ENCODE results near the gene KRT5. TPM values are rescaled to one million over a fixed set of nuclear protein-coding genes. Genes with fewer than 3 reads are reported as not detected.
"Not testable (repeated sequence)": the region's sequence is repeated elsewhere in the genome, so short reads cannot be mapped to it uniquely, and the experiment has no call there.

KRT5 gene
- total RNA-seq, 1 donor from 2014 or later: not detected

GRCh38 chr12:52488736-52489135 lies 31.5 kb downstream of the KRT5 start:
- TF ChIP-seq, protein P1, sequence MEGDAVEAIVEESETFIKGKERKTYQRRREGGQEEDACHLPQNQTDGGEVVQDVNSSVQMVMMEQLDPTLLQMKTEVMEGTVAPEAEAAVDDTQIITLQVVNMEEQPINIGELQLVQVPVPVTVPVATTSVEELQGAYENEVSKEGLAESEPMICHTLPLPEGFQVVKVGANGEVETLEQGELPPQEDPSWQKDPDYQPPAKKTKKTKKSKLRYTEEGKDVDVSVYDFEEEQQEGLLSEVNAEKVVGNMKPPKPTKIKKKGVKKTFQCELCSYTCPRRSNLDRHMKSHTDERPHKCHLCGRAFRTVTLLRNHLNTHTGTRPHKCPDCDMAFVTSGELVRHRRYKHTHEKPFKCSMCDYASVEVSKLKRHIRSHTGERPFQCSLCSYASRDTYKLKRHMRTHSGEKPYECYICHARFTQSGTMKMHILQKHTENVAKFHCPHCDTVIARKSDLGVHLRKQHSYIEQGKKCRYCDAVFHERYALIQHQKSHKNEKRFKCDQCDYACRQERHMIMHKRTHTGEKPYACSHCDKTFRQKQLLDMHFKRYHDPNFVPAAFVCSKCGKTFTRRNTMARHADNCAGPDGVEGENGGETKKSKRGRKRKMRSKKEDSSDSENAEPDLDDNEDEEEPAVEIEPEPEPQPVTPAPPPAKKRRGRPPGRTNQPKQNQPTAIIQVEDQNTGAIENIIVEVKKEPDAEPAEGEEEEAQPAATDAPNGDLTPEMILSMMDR (conservative IDR thresholded peaks at IDR 0.05; ENCODE audit: low read depth, low read length): no peak
- no peak overlapping the region for H3K4me3 ChIP-seq (ENCODE audit: low read depth, low read length)
- DNase-seq (ENCODE audit: low read depth): no peak

GRCh38 chr12:52487744-52488443 lies 32.3 kb downstream of the KRT5 start:
- DNase-seq (ENCODE audit: low read depth); H3K4me3 ChIP-seq (ENCODE audit: low read depth, low read length): not testable (repeated sequence)

- DNase-seq (ENCODE audit: low read depth): no peak
- TF ChIP-seq, protein P1 (conservative IDR thresholded peaks at IDR 0.05; ENCODE audit: low read depth, low read length): no peak
- no peak overlapping the region for H3K4me3 ChIP-seq (ENCODE audit: low read depth, low read length)
Observed at GRCh38 chr12:52487211-52487610, 33.0 kb downstream of the KRT5 start.

DNA sequence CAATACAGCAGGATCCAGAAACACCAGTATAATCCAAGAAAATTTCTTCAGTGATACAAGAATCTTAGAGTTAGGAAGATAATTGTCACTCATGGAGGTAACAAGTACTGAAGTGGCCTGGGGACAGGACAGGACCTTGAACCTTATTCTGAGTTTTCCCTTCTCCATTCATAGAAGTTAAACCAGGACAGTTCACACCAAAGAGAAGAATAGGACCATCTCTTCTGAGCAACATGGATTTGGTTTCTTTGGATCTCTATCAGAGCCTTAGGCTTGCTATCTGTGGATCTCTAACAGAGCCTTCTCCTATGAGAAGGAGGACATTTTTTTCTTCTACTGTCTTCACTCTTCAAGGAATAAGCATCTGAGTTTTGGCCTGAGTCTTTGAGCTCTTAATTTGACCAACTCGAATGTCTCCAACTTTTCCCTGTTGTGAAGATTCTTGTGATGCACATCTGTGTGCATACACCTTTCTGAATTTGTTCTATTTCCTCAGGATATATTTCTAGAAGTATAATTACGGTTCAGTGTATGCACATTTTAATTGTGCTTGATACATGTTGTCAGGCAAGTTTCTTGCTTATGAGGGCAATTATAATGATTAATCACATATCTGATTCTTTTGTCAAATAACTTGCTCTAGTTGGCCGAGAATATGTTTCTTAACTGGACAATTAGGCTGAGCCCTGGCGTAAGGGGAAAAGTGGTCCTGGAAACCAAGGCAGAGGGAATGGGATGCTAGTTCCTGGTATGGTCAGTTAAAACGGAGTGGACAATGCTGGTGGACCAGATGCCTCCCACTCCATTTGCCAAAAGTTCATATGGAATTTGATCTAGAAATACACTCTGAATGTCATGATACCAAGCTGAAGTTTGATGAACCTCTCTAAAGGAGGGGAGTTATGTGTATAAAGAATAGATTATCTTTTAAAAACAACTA lies 33.8 kb downstream of the KRT5 start:
- no peak overlapping the region for H3K4me3 ChIP-seq (ENCODE audit: low read depth, low read length)
- TF ChIP-seq, protein P1 (conservative IDR thresholded peaks at IDR 0.05; ENCODE audit: low read depth, low read length): no peak
- no peak for DNase-seq (ENCODE audit: low read depth)

DNA sequence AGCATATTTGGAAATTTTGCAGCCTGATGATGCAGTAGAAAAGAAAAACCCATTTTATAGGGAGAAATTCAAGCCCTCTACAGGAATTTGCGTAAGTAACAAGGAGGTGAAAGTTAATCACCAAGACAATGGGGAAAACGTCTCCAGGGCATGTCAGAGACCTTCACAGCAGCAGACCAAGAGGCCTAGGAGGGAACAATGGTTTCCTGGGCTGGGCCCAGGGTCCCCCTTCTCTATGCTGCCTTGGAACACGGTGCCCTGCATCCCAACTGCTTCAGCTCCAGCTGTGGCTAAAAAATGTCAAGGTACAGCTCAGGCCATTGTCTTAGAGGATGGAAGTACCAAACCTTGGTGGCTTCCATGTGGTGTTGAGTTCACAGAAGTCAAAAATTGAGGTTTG lies 40.1 kb downstream of the KRT5 start:
- TF ChIP-seq, protein P1 (conservative IDR thresholded peaks at IDR 0.05; ENCODE audit: low read depth, low read length): no peak
- no peak for DNase-seq (ENCODE audit: low read depth)
- H3K4me3 ChIP-seq (ENCODE audit: low read depth, low read length): no peak overlapping the region

DNA sequence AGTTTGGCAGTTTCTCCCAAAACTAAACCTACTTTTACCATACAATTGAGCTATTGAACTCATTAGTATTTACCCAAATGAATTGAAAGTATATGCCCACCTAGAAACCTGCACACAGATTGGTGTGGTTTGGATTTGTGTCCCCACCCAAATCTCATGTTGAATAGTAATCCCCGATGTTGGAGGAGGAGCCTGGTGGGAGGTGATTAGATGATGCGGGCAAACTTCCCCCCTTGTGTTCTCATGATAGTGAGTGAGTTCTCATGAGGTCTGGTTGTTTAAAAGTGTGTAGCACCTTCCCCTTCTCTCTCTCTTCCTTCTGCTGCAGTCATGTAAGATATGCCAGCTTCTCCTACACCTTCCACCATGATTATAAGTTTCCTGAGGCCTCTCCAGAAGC lies 42.5 kb downstream of the KRT5 start:
- DNase-seq (ENCODE audit: low read depth): no peak
- TF ChIP-seq, protein P1 (conservative IDR thresholded peaks at IDR 0.05; ENCODE audit: low read depth, low read length): no peak
- no peak overlapping the region for H3K4me3 ChIP-seq (ENCODE audit: low read depth, low read length)

DNA sequence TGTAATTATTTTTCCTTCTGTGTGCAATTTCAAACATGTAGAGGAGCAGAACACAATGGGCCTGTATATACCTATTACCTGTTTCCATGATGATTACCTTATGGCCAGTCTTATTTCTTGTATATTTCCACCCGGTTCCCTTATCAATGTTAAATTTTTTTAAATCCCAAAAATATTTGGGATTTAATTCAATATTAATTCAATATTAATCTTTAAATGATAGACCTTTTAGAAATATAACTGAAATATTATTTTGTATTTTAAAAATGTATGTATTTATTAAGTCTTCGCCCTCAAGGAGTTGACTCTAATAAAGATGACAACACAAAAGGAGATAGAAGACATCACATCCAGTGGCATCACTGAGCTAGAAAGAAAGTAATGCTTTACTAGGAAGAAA lies 46.0 kb downstream of the KRT5 start:
- no peak for DNase-seq (ENCODE audit: low read depth)
- TF ChIP-seq, protein P1 (conservative IDR thresholded peaks at IDR 0.05; ENCODE audit: low read depth, low read length): no peak
- no peak overlapping the region for H3K4me3 ChIP-seq (ENCODE audit: low read depth, low read length)
